HepG2 (cell line): Measurements from ENCODE around the gene MSI2. TPM values are rescaled to one million over a fixed set of nuclear protein-coding genes. Genes with fewer than 3 reads are reported as not detected.

Source experiments
- ARID2 ChIP-seq: sonication (generic); formaldehyde crosslinking; IDR thresholded peaks from 2 replicates; pipeline ENCODE4 v1.8.1; 2022; ENCODE audit warnings: mild to moderate bottlenecking, missing genetic modification reagents, borderline replicate concordance
- DBP ChIP-seq: sonication (generic); formaldehyde crosslinking; IDR thresholded peaks from 2 replicates; pipeline ENCODE4 v1.4.0; 2020; ENCODE audit warnings: missing genetic modification reagents; ENCODE audit errors: not compliant biosample characterization
- ELF1 ChIP-seq: sonication (generic); formaldehyde crosslinking; IDR thresholded peaks from 2 replicates; pipeline ENCODE4 v1.4.0; 2020; ENCODE audit warnings: missing genetic modification reagents
- FOXP1 ChIP-seq, 2 experiments: fragments of 450-650 bp in 1 of 2; IDR thresholded peaks; 2 replicates each; pipeline ENCODE4 v1.6.1; 2017 to 2018; ENCODE audit warnings: antibody characterized with exemption in 1 of 2
- HDAC1 ChIP-seq: sonication (generic); formaldehyde crosslinking; IDR thresholded peaks from 2 replicates; pipeline ENCODE4 v1.5.1; 2020; ENCODE audit warnings: mild to moderate bottlenecking, missing genetic modification reagents
- MXD4 ChIP-seq: IDR thresholded peaks from 2 replicates; pipeline ENCODE4 v1.6.1; 2016; ENCODE audit warnings: mild to moderate bottlenecking, missing biosample characterization, missing genetic modification reagents
- NCOA2 ChIP-seq: sonication (generic); formaldehyde crosslinking; IDR thresholded peaks from 2 replicates; pipeline ENCODE4 v1.8.0; 2022; ENCODE audit warnings: inconsistent platforms
- NFKBIZ ChIP-seq: IDR thresholded peaks from 2 replicates; pipeline ENCODE4 v1.6.1; 2018; ENCODE audit warnings: missing genetic modification reagents, missing compliant biosample characterization
- NFRKB ChIP-seq: fragments of 450-650 bp; IDR thresholded peaks from 2 replicates; pipeline ENCODE4 v1.6.1; 2017
- PCBP2 ChIP-seq: fragments of 200-400 bp; formaldehyde crosslinking; optimal IDR thresholded peaks from 2 replicates; pipeline ENCODE3; 2018; ENCODE audit warnings: low read length, low read depth; ENCODE audit not compliant: poor library complexity, severe bottlenecking
- REPIN1 ChIP-seq: sonication (generic); formaldehyde crosslinking; IDR thresholded peaks from 2 replicates; pipeline ENCODE4 v1.8.0; 2022; ENCODE audit warnings: missing genetic modification reagents, low read depth, mild to moderate bottlenecking, borderline replicate concordance
- RNF2 ChIP-seq: fragments of 450-650 bp; conservative IDR thresholded peaks from 2 replicates; pipeline ENCODE4 v1.6.1; 2016; ENCODE audit warnings: low read depth
- RNF219 ChIP-seq: sonication (generic); formaldehyde crosslinking; IDR thresholded peaks from 2 replicates; pipeline ENCODE4 v1.5.0; 2020; ENCODE audit warnings: mild to moderate bottlenecking, missing genetic modification reagents
- SMAD3 ChIP-seq: sonication (generic); formaldehyde crosslinking; IDR thresholded peaks from 2 replicates; pipeline ENCODE4 v1.4.0; 2020; ENCODE audit warnings: missing genetic modification reagents
- ZBTB21 ChIP-seq: sonication (generic); formaldehyde crosslinking; IDR thresholded peaks from 2 replicates; pipeline ENCODE4 v1.4.0; 2020; ENCODE audit warnings: missing genetic modification reagents
- ZBTB7B ChIP-seq: sonication (generic); formaldehyde crosslinking; IDR thresholded peaks from 2 replicates; pipeline ENCODE4 v1.4.0; 2020; ENCODE audit warnings: missing genetic modification reagents
- ZC3H4 ChIP-seq: sonication (generic); formaldehyde crosslinking; IDR thresholded peaks from 2 replicates; pipeline ENCODE4 v1.4.0; 2020; ENCODE audit warnings: missing genetic modification reagents, borderline replicate concordance
- ZFP36L2 ChIP-seq: sonication (generic); formaldehyde crosslinking; IDR thresholded peaks from 2 replicates; pipeline ENCODE4 v1.4.0; 2020; ENCODE audit warnings: missing genetic modification reagents
- ZFYVE20 ChIP-seq: sonication (generic); formaldehyde crosslinking; IDR thresholded peaks from 2 replicates; pipeline ENCODE4 v1.8.0; 2023; ENCODE audit warnings: low read depth, mild to moderate bottlenecking, moderate library complexity, missing genetic modification reagents, borderline replicate concordance
- ZNF18 ChIP-seq: sonication (generic); formaldehyde crosslinking; IDR thresholded peaks from 2 replicates; pipeline ENCODE4 v1.8.0; 2022; ENCODE audit warnings: mild to moderate bottlenecking, missing genetic modification reagents; ENCODE audit not compliant: insufficient replicate concordance
- ZNF256 ChIP-seq: sonication (generic); formaldehyde crosslinking; conservative IDR thresholded peaks from 2 replicates; pipeline ENCODE4 v1.4.0; 2020; ENCODE audit warnings: missing genetic modification reagents
- ZNF275 ChIP-seq: sonication (generic); formaldehyde crosslinking; IDR thresholded peaks from 2 replicates; pipeline ENCODE4 v1.8.0; 2022; ENCODE audit warnings: missing genetic modification reagents, mild to moderate bottlenecking, inconsistent platforms, borderline replicate concordance
- ZNF496 ChIP-seq: sonication (generic); formaldehyde crosslinking; IDR thresholded peaks from 2 replicates; pipeline ENCODE4 v1.8.1; 2023; ENCODE audit warnings: mild to moderate bottlenecking, moderate library complexity, missing genetic modification reagents; ENCODE audit not compliant: insufficient replicate concordance
- ZNF816 ChIP-seq: sonication (generic); formaldehyde crosslinking; IDR thresholded peaks from 2 replicates; pipeline ENCODE4 v1.8.0; 2022; ENCODE audit warnings: missing genetic modification reagents, mild to moderate bottlenecking, borderline replicate concordance
- ZNF839 ChIP-seq: sonication (generic); formaldehyde crosslinking; IDR thresholded peaks from 2 replicates; pipeline ENCODE4 v1.4.0; 2020; ENCODE audit warnings: missing genetic modification reagents, mild to moderate bottlenecking, borderline replicate concordance
- polyA plus RNA-seq, 8 experiments: library from polyadenylated mRNA; depleted of rRNA in 3 of 8; stranded (reverse) in 7 of 8; unstranded in 1 of 8; fragments of >200 nt; fragmentation: Illumina TruSeq in 4 of 8; extraction: Trizol in 4 of 8; gene quantifications; 2 replicates each; pipeline versions ENCODE4 v1.2.1 to v1.2.3, GENCODE V29; 2011 to 2016; ENCODE audit warnings: low read depth in 4 of 8, missing spikeins in 1 of 8, mixed read lengths in 1 of 8; ENCODE audit not compliant: insufficient read depth in 1 of 8
- total RNA-seq, 5 experiments: library from RNA; depleted of rRNA; stranded (reverse); fragments of >200 nt; fragmentation: Illumina TruSeq; extraction: Trizol; gene quantifications; 2 replicates each; pipeline ENCODE4 v1.2.3, GENCODE V29; 2016; ENCODE audit warnings: low read depth in 1 of 5

MSI2 gene
- total and polyA plus RNA-seq, 2 of the 13 experiments (the other 11 are each of a cell fraction or from before 2014, with no cell fraction given): 77.5 to 78.4 TPM

- TF ChIP-seq ZNF816 (no peak), ZBTB21 (CRISPR knock-in tag) (no peak), FOXP1 (IDR thresholded peaks at IDR 0.05) (no peak), FOXP1 (CRISPR knock-in tag; IDR thresholded peaks at IDR 0.05) (no peak), NCOA2 (CRISPR knock-in tag) (no peak), RNF2 (no peak), RNF219 (CRISPR knock-in tag) (no peak), HDAC1 (CRISPR knock-in tag) (no peak), ZFYVE20 (CRISPR knock-in tag) (no peak), ZFP36L2 (CRISPR knock-in tag) (no peak), ZNF839 (CRISPR knock-in tag) (no peak), ELF1 (CRISPR knock-in tag) (no peak), ZNF496 (CRISPR knock-in tag) (no peak), NFKBIZ (CRISPR knock-in tag) (no peak), SMAD3 (CRISPR knock-in tag) (0 out of 2 replicates have a peak, but pooled peaks have one; percentile 38), ARID2 (CRISPR knock-in tag) (no peak), ZNF275 (CRISPR knock-in tag) (peak; percentile 44; the same call in 1 of the 2 replicates), ZC3H4 (CRISPR knock-in tag) (no peak), ZNF18 (CRISPR knock-in tag) (no peak), MXD4 (CRISPR knock-in tag) (no peak), NFRKB (no peak), DBP (no peak), ZNF256 (no peak), PCBP2 (no peak), ZBTB7B (0 out of 2 replicates have a peak, but pooled peaks have one; percentile 33), REPIN1 (CRISPR knock-in tag) (no peak)
These were observed 184.4 kb downstream of the MSI2 start (continued) for GRCh38 chr17:57440522-57441269.
